Stimulated activated CD8-positive, alpha-beta memory T cell treated with anti-CD3 and anti-CD28 coated beads, Interleukin-4, amount 100 ng/mL, for 48 hours (primary cell): ENCODE measurements around the gene STXBP5.

Source experiments
- DNase-seq: peaks from one replicate; pipeline ENCODE4 v3.0.0-alpha.2; 2020

The STXBP5 gene

GRCh38 chr6:147204060-147204785 is at the start of gene STXBP5:
Gene STXBP5 (plus strand): TSS chr6:147204417. CDS start chr6:147204533, 116 bp downstream.
- DNase-seq, result peak; percentile 60

GRCh38 chr6:147154454-147154853 is 49.8 kb upstream of the STXBP5 start:
- no peak for DNase-seq

GRCh38 chr6:147156218-147156617 is 48.0 kb upstream of the STXBP5 start:
- no peak for DNase-seq

GRCh38 chr6:147156799-147157382 is 47.3 kb upstream of the STXBP5 start:
- DNase-seq, result no peak

- DNase-seq, result no peak
These were observed 46.3 kb upstream of the STXBP5 start for GRCh38 chr6:147157930-147158329.

- no peak for DNase-seq
These were observed 45.3 kb upstream of the STXBP5 start for GRCh38 chr6:147158881-147159280.

- DNase-seq, result no peak
These were observed 44.5 kb upstream of the STXBP5 start for GRCh38 chr6:147159536-147160374.

- no peak for DNase-seq
These were observed 43.6 kb upstream of the STXBP5 start for GRCh38 chr6:147160593-147160992.

- no peak for DNase-seq
These were observed 42.8 kb upstream of the STXBP5 start for GRCh38 chr6:147161253-147161973.

GRCh38 chr6:147161974-147162495 is 42.2 kb upstream of the STXBP5 start:
- no peak for DNase-seq

GRCh38 chr6:147164761-147165160 is 39.5 kb upstream of the STXBP5 start:
- DNase-seq, result no peak

GRCh38 chr6:147166360-147166944 is 37.8 kb upstream of the STXBP5 start:
- DNase-seq, result no peak

GRCh38 chr6:147166992-147167391 is 37.2 kb upstream of the STXBP5 start:
- no peak for DNase-seq

GRCh38 chr6:147167576-147168461 is 36.4 kb upstream of the STXBP5 start:
- no peak for DNase-seq

- DNase-seq, result no peak
These were observed 34.7 kb upstream of the STXBP5 start for GRCh38 chr6:147169529-147169928.

GRCh38 chr6:147170269-147170668 is 33.9 kb upstream of the STXBP5 start:
- no peak for DNase-seq

GRCh38 chr6:147173140-147173539 is 31.1 kb upstream of the STXBP5 start:
- no peak for DNase-seq

GRCh38 chr6:147173675-147174308 is 30.4 kb upstream of the STXBP5 start:
- no peak for DNase-seq

- no peak for DNase-seq
These were observed 27.4 kb upstream of the STXBP5 start for GRCh38 chr6:147176795-147177194.

- no peak for DNase-seq
These were observed 26.9 kb upstream of the STXBP5 start for GRCh38 chr6:147177286-147177685.

GRCh38 chr6:147178355-147178754 is 25.9 kb upstream of the STXBP5 start:
- DNase-seq, result no peak
